Caki2 (cell line): Measurements from ENCODE around the gene GRIK2. TPM values are rescaled to one million over a fixed set of nuclear protein-coding genes. Genes with fewer than 3 reads are reported as not detected.

ENCODE experiments used
- DNase-seq: peaks from one replicate; pipeline ENCODE4 v3.0.0-alpha.2; 2015; ENCODE audit warnings: low read depth
- in situ Hi-C: cut with HindIII; loops from 2 replicates; pipeline ENCODE4 v1.10.0; 2016; ENCODE audit warnings: low sequenced_read_pairs, low pct_unique_long_range_greater_than_20kb, mixed read lengths
- total RNA-seq: library from RNA; depleted of rRNA; stranded (reverse); fragments of >200 nt; shearing (Covaris generic); gene quantifications from 2 replicates; pipeline ENCODE4 v1.2.3, GENCODE V29; 2014; ENCODE audit warnings: low replicate concordance

The GRIK2 gene
- total RNA-seq, 1 experiment from 2014 or later: 0.03 TPM

GRCh38 chr6:101443315-101443714 lies 49.8 kb downstream of the GRIK2 start:
- no peak for DNase-seq
- in situ Hi-C loops: no loop called here

- in situ Hi-C loops: no loop called here
- no peak for DNase-seq
These were observed 51.2 kb downstream of the GRIK2 start for GRCh38 chr6:101444717-101445116.

- no peak for DNase-seq
These were observed 52.0 kb downstream of the GRIK2 start for GRCh38 chr6:101445527-101445926.

GRCh38 chr6:101450901-101451300 lies 57.4 kb downstream of the GRIK2 start:
- DNase-seq: no peak
- in situ Hi-C loops: no loop called here

More at GRCh38 chr6:101445527-101445926, 52.0 kb downstream of the GRIK2 start:
- in situ Hi-C loops: no loop called here

GRCh38 chr6:101451981-101452380 lies 58.5 kb downstream of the GRIK2 start:
- in situ Hi-C loops: no loop called here
- DNase-seq: no peak

GRCh38 chr6:101453221-101453620 lies 59.7 kb downstream of the GRIK2 start:
- in situ Hi-C loops: no loop called here
- DNase-seq: no peak

GRCh38 chr6:101454106-101454676 lies 60.7 kb downstream of the GRIK2 start:
- no peak for DNase-seq
- in situ Hi-C loops: no loop called here

GRCh38 chr6:101458336-101458735 lies 64.8 kb downstream of the GRIK2 start:
- in situ Hi-C loops: no loop called here
- DNase-seq: no peak

GRCh38 chr6:101458826-101459225 lies 65.3 kb downstream of the GRIK2 start:
- in situ Hi-C loops: no loop called here
- DNase-seq: no peak

GRCh38 chr6:101462576-101462975 lies 69.1 kb downstream of the GRIK2 start:
- in situ Hi-C loops: no loop called here
- DNase-seq: no peak

- DNase-seq: no peak
- in situ Hi-C loops: no loop called here
These were observed 72.4 kb downstream of the GRIK2 start for GRCh38 chr6:101465863-101466262.

- DNase-seq: no peak
- in situ Hi-C loops: no loop called here
These were observed 83.9 kb downstream of the GRIK2 start for GRCh38 chr6:101477436-101477835.

GRCh38 chr6:101478891-101479290 lies 85.4 kb downstream of the GRIK2 start:
- DNase-seq: no peak
- in situ Hi-C loops: no loop called here

- no peak for DNase-seq
- in situ Hi-C loops: no loop called here
These were observed 89.1 kb downstream of the GRIK2 start for GRCh38 chr6:101482606-101483005.

GRCh38 chr6:101484781-101485180 lies 91.3 kb downstream of the GRIK2 start:
- DNase-seq: no peak
- in situ Hi-C loops: no loop called here

GRCh38 chr6:101486124-101486523 lies 92.6 kb downstream of the GRIK2 start:
- in situ Hi-C loops: no loop called here
- no peak for DNase-seq

GRCh38 chr6:101486726-101487125 lies 93.2 kb downstream of the GRIK2 start:
- DNase-seq: no peak
- in situ Hi-C loops: no loop called here

- in situ Hi-C loops: no loop called here
These were observed 95.9 kb downstream of the GRIK2 start for GRCh38 chr6:101489456-101489855.

GRCh38 chr6:101490857-101491256 lies 97.3 kb downstream of the GRIK2 start:
- in situ Hi-C loops: no loop called here
- no peak for DNase-seq

More at GRCh38 chr6:101489456-101489855, 95.9 kb downstream of the GRIK2 start:
- DNase-seq: no peak

GRCh38 chr6:101502818-101503217 lies 109.3 kb downstream of the GRIK2 start:
- in situ Hi-C loops: no loop called here
- no peak for DNase-seq

GRCh38 chr6:101509536-101509935 lies 116.0 kb downstream of the GRIK2 start:
- no peak for DNase-seq
- in situ Hi-C loops: no loop called here
